Lung (tissue), 12 donors: ENCODE data around the gene C15orf39. TPM values are rescaled to one million over a fixed set of nuclear protein-coding genes. Genes with fewer than 3 reads are reported as not detected.

ENCODE experiments used
- ATAC-seq: fragments of 200-7000 bp; cut with Tn5 transposase; one replicate; pipeline ENCODE4 v1.9.1; 2020; ENCODE audit warnings: moderate number of reproducible peaks; ENCODE audit not compliant: insufficient read depth, low FRiP score
- DNase-seq, 3 donors: peaks; one replicate each; pipeline ENCODE4 v3.0.0-alpha.2; 2013 to 2017
- H3K27ac ChIP-seq, 2 donors: one replicate each; pipeline ENCODE4 v1.5.1; 2013; ENCODE audit warnings: mild to moderate bottlenecking in 2 of 2, moderate library complexity in 2 of 2, control low read depth in 1 of 2, inconsistent platforms in 1 of 2, low read depth in 1 of 2, low read length in 1 of 2
- H3K27me3 ChIP-seq, 3 donors: one replicate each; pipeline ENCODE4 v1.5.1; 2013; ENCODE audit warnings: low read length in 2 of 3; ENCODE audit not compliant: control insufficient read depth in 3 of 3, insufficient read depth in 3 of 3
- H3K36me3 ChIP-seq, 4 donors: one replicate each; pipeline ENCODE4 v1.5.1; 2013; ENCODE audit warnings: low read length in 4 of 4, mild to moderate bottlenecking in 1 of 4, moderate library complexity in 1 of 4; ENCODE audit not compliant: control insufficient read depth in 4 of 4, insufficient read depth in 4 of 4
- H3K4me1 ChIP-seq, 5 donors: one replicate each; pipeline ENCODE4 v1.5.1; 2013; ENCODE audit warnings: low read length in 5 of 5, mild to moderate bottlenecking in 2 of 5, moderate library complexity in 1 of 5; ENCODE audit not compliant: control insufficient read depth in 5 of 5, insufficient read depth in 5 of 5
- H3K4me3 ChIP-seq: one replicate; pipeline ENCODE4 v1.5.1; 2013; ENCODE audit warnings: mild to moderate bottlenecking, control low read depth, moderate library complexity
- H3K9ac ChIP-seq, 2 donors: one replicate each; pipeline ENCODE4 v1.5.1; 2013; ENCODE audit warnings: low read length in 2 of 2, control low read depth in 1 of 2; ENCODE audit not compliant: insufficient read depth in 1 of 2
- H3K9me3 ChIP-seq, 4 donors: one replicate each; pipeline ENCODE4 v1.5.1; 2013; ENCODE audit warnings: low read length in 3 of 4, mild to moderate bottlenecking in 1 of 4, moderate library complexity in 1 of 4; ENCODE audit not compliant: control insufficient read depth in 4 of 4, insufficient read depth in 3 of 4
- CTCF ChIP-seq: IDR thresholded peaks from 2 replicates; pipeline ENCODE4 v1.5.1; 2012; ENCODE audit warnings: mild to moderate bottlenecking; ENCODE audit errors: control extremely low read depth, extremely low read depth
- WGBS, 2 donors: extraction: QIAGEN DNeasy Blood & Tissue Kit; methylation state at CpG; one replicate each; pipeline ENCODE4 v1.1.7; 2013; 5-methylcytosine and 5-hydroxymethylcytosine counted together
- polyA plus RNA-seq, 2 donors: library from polyadenylated mRNA; stranded (reverse); fragments of 200-250 nt; gene quantifications; one replicate each; pipeline ENCODE4 v1.2.1, GENCODE V29; 2013
- total RNA-seq, 2 donors: library from RNA; depleted of rRNA in 1 of 2; stranded (reverse); fragments of >200 nt in 1 of 2; gene quantifications; one replicate each; pipeline ENCODE4 v1.2.1, GENCODE V29; 2014 to 2021
- donor health status: control.
- donor health status: control.
- donor health status: Bipolar disorder and iron deficiency.
- donor health status: healthy.
- donor health status: DM: yes; HTN: yes; CAD: no.

C15orf39 gene
- total and polyA plus RNA-seq, 4 donors: 13.1 to 57.7 (median 25.6) TPM

DNA sequence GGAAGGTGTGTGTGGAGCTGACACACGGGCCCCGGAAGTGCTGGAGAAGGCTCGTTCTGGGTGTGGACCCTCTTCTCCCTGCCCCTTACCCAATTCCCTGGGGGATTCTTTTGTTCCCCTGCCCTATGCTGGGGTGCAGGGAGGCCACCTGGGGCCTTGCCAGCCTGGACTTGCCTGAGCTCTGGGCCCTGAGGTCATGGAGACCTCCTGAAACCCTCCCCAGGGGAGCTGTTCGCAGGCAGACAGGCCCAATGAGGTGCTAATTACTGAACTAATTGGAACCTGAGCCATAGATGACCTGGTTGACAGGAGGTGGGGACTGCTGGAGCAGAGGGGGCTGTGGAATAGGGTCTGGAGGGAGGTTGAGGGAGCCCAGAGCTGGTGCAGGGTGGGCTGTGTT lies 9.4 kb upstream of the C15orf39 start:
- no peak overlapping the region for H3K9ac ChIP-seq
- TF ChIP-seq CTCF: no peak
- no peak overlapping the region for H3K27ac ChIP-seq
- H3K4me1 ChIP-seq: peaks cover 0 to 20% (median 0%) of the 10 kb centered on the region in 5 donors
- no peaks in the 10 kb centered on the region for H3K36me3 ChIP-seq
- DNase-seq: no peak
- no peaks in the 10 kb centered on the region for H3K9me3 ChIP-seq
- H3K4me3 ChIP-seq: no peak overlapping the region
- H3K27me3 ChIP-seq: no peaks in the 10 kb centered on the region
- no peak for ATAC-seq
- 96 to 99% methylated on average over 4 of the region's 4 CpGs for WGBS, 2 donors

GRCh38 chr15:75193272-75193671 lies 8.4 kb upstream of the C15orf39 start:
- no peaks in the 10 kb centered on the region for H3K36me3 ChIP-seq
- no peaks in the 10 kb centered on the region for H3K27me3 ChIP-seq
- WGBS, 2 donors: 71 to 76% methylated on average over 3 of the region's 3 CpGs
- H3K4me1 ChIP-seq: peaks cover 0 to 20% (median 0%) of the 10 kb centered on the region in 5 donors
- DNase-seq (no peak), ATAC-seq (no peak)
- H3K27ac ChIP-seq: no peak overlapping the region
- no peak overlapping the region for H3K9ac ChIP-seq
- H3K4me3 ChIP-seq: no peak overlapping the region
- no peaks in the 10 kb centered on the region for H3K9me3 ChIP-seq
- TF ChIP-seq CTCF: no peak

DNA sequence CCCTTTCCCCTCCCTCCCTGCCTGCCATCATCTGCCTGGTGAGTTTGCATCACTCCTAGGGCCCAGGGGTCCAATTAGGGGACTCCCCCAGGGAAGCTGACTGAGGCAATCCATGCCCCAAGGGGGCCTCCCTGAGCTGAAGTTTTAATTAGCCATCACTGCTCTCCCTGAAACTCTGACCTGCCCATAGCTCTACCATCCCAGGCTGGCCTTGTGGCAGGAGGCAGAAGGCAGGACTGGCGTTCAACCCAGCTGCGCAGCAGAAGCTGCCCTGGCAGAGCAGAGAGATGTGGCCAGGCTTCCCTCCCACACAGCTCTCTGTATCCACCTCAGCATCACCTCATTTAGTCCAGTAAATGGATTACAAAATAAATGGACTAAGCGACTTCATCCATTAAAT lies 7.7 kb upstream of the C15orf39 start:
- 87 to 91% methylated on average over 3 of the region's 3 CpGs for WGBS, 2 donors
- H3K9ac ChIP-seq: no peak overlapping the region
- TF ChIP-seq CTCF: no peak
- no peaks in the 10 kb centered on the region for H3K27me3 ChIP-seq
- no peak overlapping the region for H3K27ac ChIP-seq
- no peak for ATAC-seq
- no peaks in the 10 kb centered on the region for H3K36me3 ChIP-seq
- H3K4me3 ChIP-seq: no peak overlapping the region
- H3K4me1 ChIP-seq: peaks cover 0 to 20% (median 0%) of the 10 kb centered on the region in 5 donors
- no peaks in the 10 kb centered on the region for H3K9me3 ChIP-seq
- no peak for DNase-seq

GRCh38 chr15:75194397-75194796 lies 7.3 kb upstream of the C15orf39 start:
- ATAC-seq (no peak), DNase-seq (no peak)
- Histone ChIP-seq H3K4me1 (peaks cover 0 to 20% (median 0%) of the 10 kb centered on the region in 5 donors), H3K36me3 (no peaks in the 10 kb centered on the region), H3K4me3 (no peak overlapping the region), H3K27me3 (no peaks in the 10 kb centered on the region), H3K27ac (no peak overlapping the region), H3K9me3 (no peaks in the 10 kb centered on the region), H3K9ac (no peak overlapping the region)
- no peak for TF ChIP-seq CTCF
- 96 to 97% methylated on average over 3 of the region's 3 CpGs for WGBS, 2 donors
